Activated T-helper 2 cell treated with anti-CD3 and anti-CD28 coated beads, Interferon-gamma antibody, Interleukin-2, Interleukin-4, amounts not matched to agents 10 μg/mL and 5 μg/mL and 100 μg/mL, durations not matched to agents 14 hours and 24 hours and 36 hours (primary cell): ENCODE results near the gene STRA8. TPM values are rescaled to one million over a fixed set of nuclear protein-coding genes. Genes with fewer than 3 reads are reported as not detected.

Experiments used
- DNase-seq: peaks from one replicate; pipeline ENCODE4 v3.0.0; 2021; ENCODE audit warnings: low spot score
- H3K27ac Mint-ChIP-seq: one replicate; pipeline ENCODE4 v1.8.0; 2021; ENCODE audit warnings: mixed read lengths
- H3K27me3 Mint-ChIP-seq: one replicate; pipeline ENCODE4 v1.8.0; 2021; ENCODE audit warnings: low read depth, mixed read lengths
- H3K36me3 Mint-ChIP-seq: one replicate; pipeline ENCODE4 v1.8.0; 2021; ENCODE audit warnings: low read depth, mixed read lengths
- H3K4me1 Mint-ChIP-seq: one replicate; pipeline ENCODE4 v1.8.0; 2021; ENCODE audit warnings: low read depth, mixed read lengths
- H3K4me3 Mint-ChIP-seq: one replicate; pipeline ENCODE4 v1.8.0; 2021; ENCODE audit warnings: low read depth, mild to moderate bottlenecking, moderate library complexity, mixed read lengths
- H3K9me3 Mint-ChIP-seq: one replicate; pipeline ENCODE4 v1.8.0; 2021; ENCODE audit warnings: mixed read lengths
- intact Hi-C: fragments of 100-400 bp; cut with micrococcal nuclease; formaldehyde crosslinking; loops from one replicate; pipeline ENCODE4 v1.15.1; 2023
- total RNA-seq: library from RNA; stranded (reverse); gene quantifications from 2 replicates; pipeline ENCODE4 v1.2.3, GENCODE V29; 2022

The STRA8 gene
- total RNA-seq, 1 donor from 2014 or later = not detected

DNA sequence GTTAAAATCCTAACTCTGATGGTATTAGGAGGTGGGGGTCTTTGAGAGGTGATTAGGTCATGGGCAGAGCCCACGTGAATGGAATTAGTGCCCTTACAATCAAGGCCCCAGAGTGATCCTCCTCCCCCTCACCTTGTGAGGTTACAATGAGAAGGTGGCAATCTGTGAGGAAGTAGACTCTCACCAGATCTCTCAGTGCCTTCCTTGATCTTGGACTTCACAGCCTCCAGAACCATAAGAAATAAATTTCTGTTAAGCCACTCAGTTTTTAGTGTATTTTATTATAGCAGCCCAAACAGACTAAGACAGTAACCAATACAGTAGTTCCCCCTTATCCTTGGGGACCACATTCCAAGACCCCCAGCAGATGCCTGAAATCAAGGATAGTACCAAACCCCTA is 32.0 kb downstream of the STRA8 start:
- H3K4me1 Mint-ChIP-seq = no peaks in the 10 kb centered on the region
- H3K27me3 Mint-ChIP-seq = no peaks in the 10 kb centered on the region
- H3K4me3 Mint-ChIP-seq = no peak overlapping the region
- intact Hi-C loops = no loop called here
- H3K27ac Mint-ChIP-seq = no peak overlapping the region
- H3K9me3 Mint-ChIP-seq = peaks cover 12% of the 10 kb centered on the region
- no peak for DNase-seq
- H3K36me3 Mint-ChIP-seq = no peaks in the 10 kb centered on the region

DNA sequence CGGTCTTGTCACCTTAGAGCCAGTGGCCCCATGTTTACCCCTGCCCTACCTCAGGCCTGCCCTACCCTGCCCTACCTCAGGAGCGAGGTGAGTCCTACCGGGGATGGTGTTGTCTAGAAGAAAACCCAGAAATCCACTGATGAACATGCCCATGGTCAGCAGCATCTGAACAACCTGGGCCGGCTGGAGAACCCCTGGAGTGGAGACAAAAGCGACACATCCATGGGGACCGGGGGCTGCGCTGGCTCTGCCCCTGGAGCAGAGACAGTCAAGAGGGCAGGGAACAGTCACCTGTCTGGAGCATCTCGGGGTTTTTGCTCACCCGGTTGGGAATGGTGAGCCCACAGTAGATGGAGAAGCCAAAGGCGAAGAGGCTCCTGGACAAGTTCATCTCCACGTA is 36.3 kb downstream of the STRA8 start:
- peaks cover 7% of the 10 kb centered on the region for H3K27me3 Mint-ChIP-seq
- no peaks in the 10 kb centered on the region for H3K36me3 Mint-ChIP-seq
- no peak for DNase-seq
- H3K4me3 Mint-ChIP-seq = no peak overlapping the region
- no peak overlapping the region for H3K27ac Mint-ChIP-seq
- intact Hi-C loops = no loop called here
- H3K4me1 Mint-ChIP-seq = peaks cover 2% of the 10 kb centered on the region
- H3K9me3 Mint-ChIP-seq = peaks cover 3% of the 10 kb centered on the region

DNA sequence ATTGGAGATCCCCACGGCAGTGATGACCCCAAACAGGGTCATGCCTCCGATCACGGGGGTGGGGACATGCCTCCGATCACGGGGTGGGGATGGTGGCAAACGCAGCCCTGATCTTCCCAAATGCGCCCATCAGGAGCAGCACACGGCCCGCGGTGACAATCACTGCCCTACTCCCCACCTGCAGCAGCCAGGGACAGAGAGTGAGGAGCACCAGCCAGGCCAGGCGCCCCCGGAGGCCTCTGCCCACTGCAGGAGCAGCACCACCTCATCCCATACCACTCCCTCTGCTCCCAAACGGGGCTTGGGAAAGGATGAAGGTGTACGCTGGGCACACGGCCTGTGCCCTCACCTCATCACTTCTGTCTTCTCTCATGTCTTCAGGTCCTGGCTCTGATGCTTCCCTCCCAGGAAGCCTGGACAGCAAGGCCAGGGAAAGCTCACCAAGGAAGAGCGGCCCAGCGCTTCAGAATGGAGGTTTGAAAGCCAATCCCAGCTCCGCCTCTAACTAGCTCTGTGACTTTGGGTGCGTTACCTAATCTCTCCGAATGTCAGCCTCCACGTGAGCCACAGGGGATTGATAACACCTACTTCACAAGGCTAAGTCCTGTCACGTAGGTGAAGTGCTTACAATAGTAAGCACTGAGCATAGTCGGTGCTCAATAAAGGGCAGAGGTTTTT is 37.1 kb downstream of the STRA8 start:
- no peak for DNase-seq
- peaks cover 2% of the 10 kb centered on the region for H3K4me1 Mint-ChIP-seq
- H3K27me3 Mint-ChIP-seq = peaks cover 8% of the 10 kb centered on the region
- no peak overlapping the region for H3K27ac Mint-ChIP-seq
- H3K4me3 Mint-ChIP-seq = no peak overlapping the region
- intact Hi-C loops = no loop called here
- no peaks in the 10 kb centered on the region for H3K36me3 Mint-ChIP-seq
- no peaks in the 10 kb centered on the region for H3K9me3 Mint-ChIP-seq

DNA sequence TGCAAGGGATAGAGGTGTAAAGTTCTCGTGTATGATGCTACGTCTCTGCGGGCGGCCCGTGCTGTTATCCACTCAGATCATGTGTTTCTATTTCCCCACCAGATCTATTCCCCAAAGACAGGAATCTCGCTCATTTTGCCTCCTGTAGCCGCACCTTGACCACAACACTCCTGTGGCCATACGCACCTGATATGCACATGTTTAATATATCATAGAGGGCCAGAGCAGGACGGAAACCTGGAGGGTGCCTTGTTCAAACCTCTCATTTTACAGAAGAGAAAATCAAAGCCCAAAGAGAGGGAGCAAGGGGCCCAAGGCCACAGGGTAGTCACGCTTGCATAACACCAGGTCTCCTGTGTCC is 37.6 kb downstream of the STRA8 start:
- H3K36me3 Mint-ChIP-seq = no peaks in the 10 kb centered on the region
- intact Hi-C loops = no loop called here
- DNase-seq = no peak
- no peaks in the 10 kb centered on the region for H3K9me3 Mint-ChIP-seq
- H3K27me3 Mint-ChIP-seq = peaks cover 8% of the 10 kb centered on the region
- H3K4me1 Mint-ChIP-seq = peaks cover 2% of the 10 kb centered on the region
- no peak overlapping the region for H3K27ac Mint-ChIP-seq
- no peak overlapping the region for H3K4me3 Mint-ChIP-seq

DNA sequence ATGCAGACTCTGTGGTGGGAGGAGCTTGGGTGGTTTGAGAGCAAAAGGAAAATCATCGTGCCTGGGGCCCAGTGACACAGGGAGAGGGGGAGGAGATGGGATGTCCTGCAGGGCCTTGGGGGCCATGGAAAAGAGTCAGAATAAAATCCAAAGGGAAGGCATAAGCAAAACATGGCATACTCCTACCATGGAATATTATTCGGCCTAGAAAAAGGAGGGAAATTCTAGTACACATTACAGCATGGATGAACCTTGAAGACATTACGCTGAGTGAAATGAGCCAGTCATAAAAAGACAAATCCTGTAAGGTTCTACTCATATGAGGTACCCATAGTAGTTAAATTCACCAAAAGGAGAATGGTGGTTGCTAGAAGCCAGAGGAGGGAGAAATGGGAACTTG is 38.7 kb downstream of the STRA8 start:
- peaks cover 2% of the 10 kb centered on the region for H3K4me1 Mint-ChIP-seq
- H3K27me3 Mint-ChIP-seq = peaks cover 8% of the 10 kb centered on the region
- H3K9me3 Mint-ChIP-seq = no peaks in the 10 kb centered on the region
- no peak for DNase-seq
- no peak overlapping the region for H3K4me3 Mint-ChIP-seq
- H3K27ac Mint-ChIP-seq = no peak overlapping the region
- no peaks in the 10 kb centered on the region for H3K36me3 Mint-ChIP-seq
- intact Hi-C loops = no loop called here

DNA sequence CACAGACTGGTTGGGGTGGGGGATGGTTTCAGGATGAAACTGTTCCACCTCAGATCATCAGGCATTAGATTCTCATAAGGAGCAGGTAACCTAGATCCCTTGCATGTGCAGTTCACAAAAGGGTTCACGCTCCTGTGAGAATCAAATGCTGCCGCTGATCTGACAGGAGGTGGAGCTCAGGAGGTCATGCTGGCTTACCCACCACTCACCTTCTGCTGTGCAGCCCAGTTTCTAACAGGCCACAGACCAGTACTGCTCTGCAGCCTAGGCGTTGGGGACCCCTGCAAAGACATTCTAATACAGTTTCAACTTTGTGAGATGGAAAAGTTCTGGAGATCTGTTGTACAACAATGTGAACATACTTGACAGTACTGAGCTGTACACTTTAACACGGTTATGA is 39.9 kb downstream of the STRA8 start:
- Mint-ChIP-seq H3K4me1 (peaks cover 2% of the 10 kb centered on the region), H3K9me3 (no peaks in the 10 kb centered on the region), H3K36me3 (no peaks in the 10 kb centered on the region), H3K4me3 (no peak overlapping the region), H3K27me3 (peaks cover 11% of the 10 kb centered on the region), H3K27ac (no peak overlapping the region)
- no peak for DNase-seq
- intact Hi-C loops = no loop called here

DNA sequence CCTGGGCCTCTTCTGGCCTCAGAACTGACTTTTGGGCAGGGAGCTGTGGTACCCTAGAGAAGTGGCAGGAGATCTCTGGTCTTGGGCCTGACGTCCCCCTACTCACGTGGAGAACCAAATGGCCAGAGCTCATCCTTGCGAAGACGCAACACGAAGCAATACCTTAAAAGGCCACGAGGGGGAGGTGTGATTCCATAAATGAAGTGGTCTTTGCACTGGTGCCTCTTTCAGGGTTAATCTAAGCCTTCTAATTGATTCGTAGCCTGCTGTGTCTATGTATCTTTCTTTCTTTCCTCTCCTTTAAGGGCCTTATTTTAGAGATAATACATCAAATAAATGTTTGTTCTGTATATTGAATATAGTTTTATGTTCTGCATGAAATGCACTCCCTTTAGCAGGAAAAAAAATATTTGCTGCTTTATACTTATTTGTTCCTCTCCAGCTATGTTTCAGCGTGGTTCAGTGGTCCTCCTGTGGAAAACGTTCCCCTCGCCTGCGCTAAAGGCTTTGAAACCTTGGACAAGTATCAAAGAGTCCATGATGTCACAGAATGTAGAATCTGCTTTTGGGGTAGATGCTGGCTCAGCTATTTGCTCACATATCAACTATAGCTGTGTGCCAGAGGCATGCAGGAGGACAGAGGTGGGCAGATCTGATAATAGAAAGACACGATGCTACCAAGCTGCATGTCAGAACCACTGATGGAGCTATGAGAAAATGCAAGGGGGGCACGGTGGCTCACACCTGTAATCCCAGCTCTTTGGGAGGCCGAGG is 41.0 kb downstream of the STRA8 start:
- Mint-ChIP-seq H3K9me3 (no peaks in the 10 kb centered on the region), H3K36me3 (no peaks in the 10 kb centered on the region), H3K4me3 (no peak overlapping the region), H3K27ac (no peak overlapping the region), H3K4me1 (peaks cover 2% of the 10 kb centered on the region), H3K27me3 (peaks cover 12% of the 10 kb centered on the region)
- intact Hi-C loops = no loop called here
- DNase-seq = peak; percentile 62

DNA sequence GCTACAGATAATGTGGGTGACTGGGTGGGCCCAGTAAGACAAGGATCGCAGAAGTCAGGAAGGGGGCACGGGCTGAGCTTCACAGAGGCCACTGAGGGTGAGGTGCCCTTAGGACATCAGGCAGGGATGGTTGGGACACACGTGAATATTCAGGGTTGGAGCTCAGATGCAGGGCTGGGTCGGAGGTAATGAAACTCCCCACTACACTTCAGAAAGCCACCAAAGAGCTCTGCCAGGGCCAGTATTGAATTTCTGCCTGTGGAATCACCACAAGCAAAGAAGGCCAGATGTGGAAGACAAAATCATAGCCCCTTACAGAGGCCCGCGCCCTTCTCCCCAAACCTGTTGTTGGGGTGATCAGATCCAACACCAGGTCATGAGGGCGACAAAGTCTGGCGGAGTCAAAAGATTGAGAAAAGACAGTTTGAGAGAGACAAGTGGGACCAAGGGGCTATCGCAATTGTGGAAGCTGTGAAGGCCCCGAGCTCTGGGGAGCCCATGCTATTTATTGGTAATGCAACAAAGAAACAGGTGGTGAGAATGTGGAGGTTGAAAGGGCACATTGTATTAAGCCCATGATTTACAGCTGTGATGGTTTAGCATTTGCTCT is 42.4 kb downstream of the STRA8 start:
- intact Hi-C loops = no loop called here
- no peak for DNase-seq
- Mint-ChIP-seq H3K36me3 (no peaks in the 10 kb centered on the region), H3K4me3 (no peak overlapping the region), H3K27me3 (peaks cover 15% of the 10 kb centered on the region), H3K4me1 (peaks cover 2% of the 10 kb centered on the region), H3K9me3 (no peaks in the 10 kb centered on the region), H3K27ac (no peak overlapping the region)

DNA sequence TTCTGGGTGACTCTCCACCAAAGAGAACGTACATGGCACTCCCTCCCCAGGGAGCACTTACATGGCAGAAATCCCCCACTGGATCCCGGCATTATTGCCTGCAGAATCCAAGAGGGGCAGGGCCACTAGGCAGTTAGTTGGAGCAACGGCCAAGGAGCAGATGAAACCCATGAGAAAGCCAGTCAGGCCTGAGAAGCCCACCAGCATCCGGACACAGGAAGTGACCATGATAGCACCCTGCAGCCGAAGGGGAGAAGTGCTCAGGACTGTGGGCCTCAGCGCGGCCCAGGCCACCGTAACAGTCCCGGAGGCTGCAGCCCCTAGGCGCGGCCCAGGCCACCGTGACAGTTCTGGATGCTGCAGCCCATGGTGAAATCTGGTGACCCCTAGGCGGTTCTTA is 43.5 kb downstream of the STRA8 start:
- Mint-ChIP-seq H3K9me3 (no peaks in the 10 kb centered on the region), H3K4me3 (no peak overlapping the region), H3K4me1 (peaks cover 9% of the 10 kb centered on the region), H3K27me3 (peaks cover 16% of the 10 kb centered on the region), H3K36me3 (no peaks in the 10 kb centered on the region), H3K27ac (no peak overlapping the region)
- intact Hi-C loops = no loop called here
- no peak for DNase-seq

DNA sequence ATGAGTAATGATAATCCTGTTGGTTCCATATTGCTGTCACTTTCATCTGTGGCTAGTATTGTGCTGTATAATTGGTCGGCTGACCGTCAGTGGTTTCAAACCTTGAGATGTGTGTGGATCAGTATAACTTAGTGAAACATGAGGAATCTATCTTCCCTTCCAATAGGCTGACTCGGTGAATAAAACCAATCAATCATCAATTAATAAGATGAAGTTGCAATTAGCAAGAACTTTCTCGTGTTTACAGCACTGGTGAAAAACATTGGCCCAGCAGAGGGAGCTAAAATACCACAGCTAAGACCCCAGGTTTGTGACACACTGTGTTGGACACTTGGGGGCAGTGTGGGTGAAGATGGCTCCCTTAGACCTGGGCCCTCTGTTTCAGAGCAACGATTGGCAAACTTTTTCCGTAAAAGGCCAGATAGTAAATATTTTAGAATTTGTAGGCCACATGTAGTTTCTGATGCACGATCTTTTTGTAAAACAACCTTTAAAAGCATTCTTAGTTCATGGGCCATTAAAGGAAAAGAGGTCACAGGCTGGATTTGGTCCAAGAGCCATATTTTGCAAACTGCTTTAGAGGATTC is 47.8 kb downstream of the STRA8 start:
- Mint-ChIP-seq H3K9me3 (no peaks in the 10 kb centered on the region), H3K27ac (no peak overlapping the region), H3K27me3 (peaks cover 10% of the 10 kb centered on the region), H3K4me1 (peaks cover 15% of the 10 kb centered on the region), H3K4me3 (no peak overlapping the region), H3K36me3 (no peaks in the 10 kb centered on the region)
- intact Hi-C loops = loop anchor here (1.0 to 2.0 kb wide), 4 partner anchors 53 to 364 kb away; partner anchors contain the start of gene CNOT4
- DNase-seq = peak; percentile 67

DNA sequence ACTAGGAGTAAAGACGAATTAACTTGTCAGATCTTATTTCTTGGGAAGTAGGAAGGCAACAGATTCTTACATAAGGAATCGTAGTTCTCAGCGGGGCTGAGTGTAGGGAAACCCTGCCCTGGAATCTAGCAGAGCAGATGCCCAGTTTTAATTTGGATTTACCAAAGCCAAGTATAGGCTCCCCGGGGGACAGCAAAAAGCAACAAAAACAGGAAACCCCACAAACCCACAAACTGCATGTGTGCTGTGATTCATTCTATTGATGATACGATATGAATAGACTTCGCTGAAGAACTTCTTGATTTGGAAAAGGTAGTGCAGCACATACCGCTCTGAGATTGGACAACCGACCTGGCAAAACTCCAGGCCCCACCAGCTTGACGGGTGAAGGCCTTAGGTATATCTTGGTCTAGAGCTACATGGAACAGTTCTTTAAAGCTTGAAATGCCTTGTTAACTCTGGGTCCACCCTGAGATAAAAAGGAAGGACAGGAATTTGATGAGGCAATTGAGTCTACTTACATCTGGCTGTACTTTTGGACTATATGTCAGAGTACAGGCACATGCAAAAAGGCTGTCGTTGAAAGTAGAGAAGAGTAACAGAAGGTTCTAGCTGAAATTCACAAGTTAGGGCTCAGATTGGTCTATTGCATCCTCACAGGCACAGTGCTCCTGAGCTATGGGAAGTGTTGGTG is 49.1 kb downstream of the STRA8 start:
- intact Hi-C loops = no loop called here
- H3K9me3 Mint-ChIP-seq = no peaks in the 10 kb centered on the region
- no peak for DNase-seq
- peaks cover 15% of the 10 kb centered on the region for H3K4me1 Mint-ChIP-seq
- H3K27ac Mint-ChIP-seq = no peak overlapping the region
- no peaks in the 10 kb centered on the region for H3K36me3 Mint-ChIP-seq
- H3K4me3 Mint-ChIP-seq = no peak overlapping the region
- H3K27me3 Mint-ChIP-seq = peaks cover 10% of the 10 kb centered on the region

DNA sequence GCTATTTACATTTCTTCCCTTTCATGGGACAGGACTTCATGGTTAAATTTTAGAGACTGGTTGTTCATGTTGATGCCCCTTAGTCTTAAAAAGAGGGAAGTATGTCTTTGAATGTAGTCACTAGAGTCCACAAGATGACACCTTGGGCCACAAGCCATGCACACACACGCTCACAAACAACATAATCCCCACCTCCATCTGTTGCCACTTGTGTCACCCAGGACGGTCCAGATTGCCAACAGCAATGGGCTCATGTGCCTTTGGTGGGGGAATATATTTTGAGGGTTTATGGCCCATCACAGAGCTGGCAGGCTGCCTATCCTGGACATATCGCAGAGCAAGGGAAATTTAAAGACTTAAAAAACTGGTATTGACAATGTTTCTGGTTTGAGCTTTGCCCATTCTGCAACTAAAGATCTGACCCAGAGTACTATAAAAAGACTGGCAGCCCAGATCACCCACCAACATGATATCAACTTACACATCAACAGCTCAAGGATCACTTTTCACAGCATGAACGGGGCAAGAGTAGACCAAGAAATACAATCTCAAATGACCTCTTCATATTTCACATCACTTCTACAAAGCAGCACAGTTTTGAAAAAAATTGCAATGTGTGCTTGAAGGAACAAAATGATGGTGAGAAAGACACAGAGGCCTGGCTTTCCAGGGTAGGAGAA is 50.5 kb downstream of the STRA8 start:
- intact Hi-C loops = no loop called here
- DNase-seq = no peak
- Mint-ChIP-seq H3K9me3 (no peaks in the 10 kb centered on the region), H3K4me3 (no peak overlapping the region), H3K27me3 (peaks cover 6% of the 10 kb centered on the region), H3K36me3 (no peaks in the 10 kb centered on the region), H3K27ac (no peak overlapping the region), H3K4me1 (peaks cover 15% of the 10 kb centered on the region)
